GM18909 (cell line): ENCODE results near the gene ANKRD17.
"Not testable (repeated sequence)": the region's sequence is repeated elsewhere in the genome, so short reads cannot be mapped to it uniquely, and the experiment has no call there.

Source experiments
- ATAC-seq: cut with Tn5 transposase; IDR thresholded peaks from one replicate; pipeline ENCODE4 v1.9.1; 2021; ENCODE audit warnings: mild to moderate bottlenecking; ENCODE audit not compliant: unreplicated experiment, poor library complexity

Gene ANKRD17, protein sequence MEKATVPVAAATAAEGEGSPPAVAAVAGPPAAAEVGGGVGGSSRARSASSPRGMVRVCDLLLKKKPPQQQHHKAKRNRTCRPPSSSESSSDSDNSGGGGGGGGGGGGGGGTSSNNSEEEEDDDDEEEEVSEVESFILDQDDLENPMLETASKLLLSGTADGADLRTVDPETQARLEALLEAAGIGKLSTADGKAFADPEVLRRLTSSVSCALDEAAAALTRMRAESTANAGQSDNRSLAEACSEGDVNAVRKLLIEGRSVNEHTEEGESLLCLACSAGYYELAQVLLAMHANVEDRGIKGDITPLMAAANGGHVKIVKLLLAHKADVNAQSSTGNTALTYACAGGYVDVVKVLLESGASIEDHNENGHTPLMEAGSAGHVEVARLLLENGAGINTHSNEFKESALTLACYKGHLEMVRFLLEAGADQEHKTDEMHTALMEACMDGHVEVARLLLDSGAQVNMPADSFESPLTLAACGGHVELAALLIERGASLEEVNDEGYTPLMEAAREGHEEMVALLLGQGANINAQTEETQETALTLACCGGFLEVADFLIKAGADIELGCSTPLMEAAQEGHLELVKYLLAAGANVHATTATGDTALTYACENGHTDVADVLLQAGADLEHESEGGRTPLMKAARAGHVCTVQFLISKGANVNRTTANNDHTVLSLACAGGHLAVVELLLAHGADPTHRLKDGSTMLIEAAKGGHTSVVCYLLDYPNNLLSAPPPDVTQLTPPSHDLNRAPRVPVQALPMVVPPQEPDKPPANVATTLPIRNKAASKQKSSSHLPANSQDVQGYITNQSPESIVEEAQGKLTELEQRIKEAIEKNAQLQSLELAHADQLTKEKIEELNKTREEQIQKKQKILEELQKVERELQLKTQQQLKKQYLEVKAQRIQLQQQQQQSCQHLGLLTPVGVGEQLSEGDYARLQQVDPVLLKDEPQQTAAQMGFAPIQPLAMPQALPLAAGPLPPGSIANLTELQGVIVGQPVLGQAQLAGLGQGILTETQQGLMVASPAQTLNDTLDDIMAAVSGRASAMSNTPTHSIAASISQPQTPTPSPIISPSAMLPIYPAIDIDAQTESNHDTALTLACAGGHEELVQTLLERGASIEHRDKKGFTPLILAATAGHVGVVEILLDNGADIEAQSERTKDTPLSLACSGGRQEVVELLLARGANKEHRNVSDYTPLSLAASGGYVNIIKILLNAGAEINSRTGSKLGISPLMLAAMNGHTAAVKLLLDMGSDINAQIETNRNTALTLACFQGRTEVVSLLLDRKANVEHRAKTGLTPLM (N-terminal part only)

DNA sequence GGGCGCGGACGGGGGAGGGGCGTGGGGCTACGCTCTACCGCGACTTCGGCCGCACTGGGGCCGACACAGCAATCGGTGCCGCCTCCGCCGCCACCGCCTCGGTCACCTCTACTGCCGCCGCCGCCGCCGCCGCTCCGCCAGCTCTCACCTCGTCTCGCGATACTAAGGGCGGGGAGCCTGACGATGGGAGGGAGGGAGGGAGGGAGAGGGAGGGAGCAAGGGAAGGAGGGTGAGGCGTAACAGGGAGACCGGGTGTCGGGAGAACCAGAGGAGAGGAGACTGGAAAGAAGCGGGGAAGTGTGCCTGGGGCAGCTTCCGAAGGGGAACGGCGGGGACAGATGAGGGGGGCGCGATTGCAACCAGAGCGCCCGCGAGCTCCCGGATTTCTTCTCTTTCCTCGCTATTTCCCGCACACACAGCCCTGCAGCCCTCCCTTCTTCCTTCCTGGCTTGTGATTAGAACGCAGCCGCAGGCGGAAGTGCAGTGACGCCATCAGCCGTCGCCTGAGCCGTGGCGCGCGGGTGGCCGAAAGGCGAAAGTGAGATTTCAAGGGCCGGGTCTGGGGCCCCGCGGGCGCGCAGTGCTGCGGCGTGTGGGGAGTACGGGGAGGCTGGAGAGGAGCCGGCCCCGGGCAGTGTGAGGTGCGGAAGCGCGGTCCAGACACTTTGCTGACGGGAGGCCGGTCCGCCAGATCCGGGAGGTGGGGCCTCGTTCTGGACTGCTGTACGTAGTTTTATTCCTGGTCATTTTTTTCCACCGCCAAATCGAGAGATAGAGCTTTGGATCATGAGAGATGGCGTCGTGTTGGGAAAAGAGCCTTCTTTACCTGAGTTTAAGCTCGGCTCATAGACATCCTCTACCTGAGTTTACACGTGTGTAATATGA, at the start of gene ANKRD17:
TSS of gene ANKRD17 (minus strand) at position 113 of the 885 bp plus-strand sequence. CDS start 130 bp downstream, outside the sequence.
- ATAC-seq = peak; percentile 81

DNA sequence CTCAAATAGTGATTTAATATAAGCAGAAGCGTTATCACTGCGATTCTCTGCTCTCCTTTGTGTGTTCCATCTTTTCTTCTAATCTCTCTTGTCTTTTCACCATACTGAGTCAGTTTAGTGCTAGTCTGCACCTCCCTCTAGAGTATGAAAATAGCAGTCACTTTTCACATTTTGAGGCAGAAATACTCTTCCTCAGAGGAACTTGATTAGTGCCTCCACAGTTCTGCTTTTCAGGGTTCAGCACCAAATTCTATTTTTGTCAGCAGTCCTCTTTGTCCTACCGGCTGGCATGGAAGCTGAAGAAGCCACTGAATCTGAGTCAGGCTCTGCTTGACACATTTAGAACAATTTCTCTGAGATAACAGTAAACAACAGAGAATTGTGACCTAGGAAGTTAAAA, 49.7 kb upstream of the ANKRD17 start:
- no peak for ATAC-seq

DNA sequence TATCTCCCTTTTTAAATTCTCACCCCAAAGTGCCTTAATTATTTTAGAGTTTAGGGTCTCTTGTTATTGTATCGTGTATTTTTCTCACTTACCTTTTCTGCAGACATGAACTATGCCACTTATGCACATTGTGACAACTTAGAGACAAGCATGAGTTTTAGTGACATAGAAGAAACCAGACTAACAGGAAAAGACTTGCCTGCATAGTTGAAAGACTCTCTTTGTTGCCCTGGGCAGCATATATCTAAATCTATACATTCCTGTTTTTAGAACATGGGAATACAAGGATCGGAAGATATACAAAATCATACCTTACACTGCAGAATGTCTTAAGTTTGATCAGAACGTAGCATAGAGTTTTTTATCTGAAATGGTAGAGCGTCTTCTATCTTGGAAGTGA, 45.1 kb upstream of the ANKRD17 start:
- ATAC-seq = no peak

GRCh38 chr4:73299548-73300280, 41.1 kb upstream of the ANKRD17 start:
- ATAC-seq = no peak

DNA sequence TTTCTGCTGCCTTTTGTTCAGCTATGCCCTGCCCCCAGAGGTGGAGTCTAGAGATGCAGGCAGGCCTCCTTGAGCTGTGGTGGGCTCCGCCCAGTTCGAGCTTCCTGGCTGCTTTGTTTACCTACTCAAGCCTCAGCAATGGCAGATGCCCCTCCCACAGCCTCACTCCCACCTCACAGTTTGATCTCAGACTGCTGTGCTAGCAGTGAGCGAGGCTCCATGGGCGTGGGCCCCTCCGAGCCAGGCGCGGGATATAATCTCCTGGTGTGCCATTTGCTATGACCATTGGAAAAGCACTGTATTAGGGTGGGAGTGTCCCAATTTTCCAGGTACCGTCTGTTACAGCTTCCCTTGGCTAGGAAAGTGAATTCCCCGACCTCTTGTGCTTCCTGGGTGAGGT, 34.1 kb upstream of the ANKRD17 start:
- ATAC-seq = not testable (repeated sequence)

GRCh38 chr4:73281982-73282381, 23.4 kb upstream of the ANKRD17 start:
- ATAC-seq = no peak

DNA sequence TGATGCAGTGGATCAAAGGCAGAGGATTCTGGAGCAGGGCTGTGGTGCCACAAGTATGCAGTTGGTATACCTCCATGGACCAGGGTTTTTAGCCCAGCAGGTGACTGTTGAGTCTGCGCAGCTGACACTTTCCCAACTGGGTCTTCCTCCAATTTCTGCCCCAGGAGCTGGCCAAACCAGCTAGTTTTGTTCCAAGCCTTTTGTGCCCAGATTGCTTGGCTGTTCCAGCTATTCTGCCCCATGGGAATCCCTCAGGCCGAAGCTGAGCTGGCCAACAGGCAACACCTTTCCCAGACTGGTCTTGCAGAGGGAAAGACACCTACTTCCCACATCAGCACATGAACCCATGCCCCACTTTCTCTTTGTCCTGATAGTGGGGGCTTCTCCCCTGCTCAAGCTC, 22.8 kb upstream of the ANKRD17 start:
- ATAC-seq = no peak

DNA sequence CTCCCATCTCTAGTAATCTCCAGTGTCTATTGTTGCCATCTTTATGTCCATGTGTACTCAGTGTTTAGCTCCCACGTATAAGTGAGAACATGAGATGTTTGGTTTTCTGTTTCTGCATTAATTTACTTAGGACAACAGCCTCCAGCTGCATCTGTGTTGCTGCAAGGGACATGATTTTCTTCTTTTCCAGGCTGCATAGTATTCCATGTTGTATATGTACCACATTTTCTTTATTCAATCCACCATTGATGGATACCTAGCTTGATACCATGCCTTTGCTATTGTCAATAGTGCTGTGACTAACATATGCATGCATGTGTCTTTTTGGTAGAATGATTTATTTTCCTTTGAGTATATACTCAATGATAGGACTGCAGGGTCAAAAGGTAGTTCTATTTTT, 18.6 kb upstream of the ANKRD17 start:
- no peak for ATAC-seq

DNA sequence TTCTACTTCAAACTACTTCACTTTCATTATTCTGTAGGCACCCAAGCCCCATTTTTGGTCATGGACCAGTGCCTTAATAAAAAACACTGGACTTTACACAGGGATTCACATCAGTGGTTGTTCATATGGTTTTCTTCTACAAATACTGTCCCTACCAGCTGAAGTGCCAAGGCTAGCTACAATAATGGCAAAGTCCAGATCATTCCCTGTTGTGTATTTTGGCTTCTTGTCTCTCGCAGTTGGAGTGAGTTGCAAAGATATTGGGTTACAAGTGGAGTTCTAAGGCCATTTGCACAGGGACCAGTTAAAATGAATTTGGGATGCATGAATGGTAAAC, 16.7 kb upstream of the ANKRD17 start:
- no peak for ATAC-seq

- ATAC-seq = no peak
Observed at GRCh38 chr4:73272816-73273215, 14.2 kb upstream of the ANKRD17 start.

- ATAC-seq = no peak
Observed at GRCh38 chr4:73267050-73267449, 8.5 kb upstream of the ANKRD17 start.

- peak; percentile 8 for ATAC-seq
Observed at GRCh38 chr4:73259571-73260090, 1.0 kb upstream of the ANKRD17 start.

DNA sequence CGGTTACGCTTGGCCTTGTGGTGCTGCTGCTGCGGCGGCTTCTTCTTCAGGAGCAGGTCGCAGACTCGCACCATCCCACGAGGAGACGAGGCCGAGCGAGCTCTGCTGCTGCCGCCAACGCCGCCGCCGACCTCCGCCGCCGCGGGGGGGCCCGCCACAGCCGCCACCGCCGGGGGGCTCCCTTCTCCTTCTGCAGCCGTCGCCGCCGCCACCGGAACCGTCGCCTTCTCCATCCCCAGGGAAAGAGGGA, 237 bp downstream of the ANKRD17 start:
- ATAC-seq = peak; percentile 36

- ATAC-seq = no peak
Observed at GRCh38 chr4:73257651-73258435, 755 bp downstream of the ANKRD17 start.

- peak; percentile 28 for ATAC-seq
Observed at GRCh38 chr4:73257234-73257633, 1.4 kb downstream of the ANKRD17 start.

DNA sequence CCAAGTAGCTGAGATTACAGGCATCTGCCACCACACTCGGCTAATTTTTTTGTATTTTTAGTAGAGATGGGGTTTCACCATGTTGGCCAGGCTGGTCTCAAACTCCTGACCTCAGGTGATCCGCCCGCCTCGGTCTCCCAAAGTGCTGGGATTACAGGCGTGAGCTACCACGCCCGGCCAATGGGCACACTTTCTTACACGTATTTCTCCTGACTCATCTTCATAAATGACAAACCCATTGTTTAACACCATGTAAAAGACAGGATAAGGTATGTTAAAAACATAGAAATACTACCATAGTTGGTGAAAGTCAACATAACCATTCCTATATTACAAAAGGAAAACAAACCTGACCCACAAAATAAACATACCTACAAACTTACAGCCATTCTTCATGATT, 2.8 kb downstream of the ANKRD17 start:
- ATAC-seq = not testable (repeated sequence)

GRCh38 chr4:73252001-73252400, 6.6 kb downstream of the ANKRD17 start:
- ATAC-seq = no peak

DNA sequence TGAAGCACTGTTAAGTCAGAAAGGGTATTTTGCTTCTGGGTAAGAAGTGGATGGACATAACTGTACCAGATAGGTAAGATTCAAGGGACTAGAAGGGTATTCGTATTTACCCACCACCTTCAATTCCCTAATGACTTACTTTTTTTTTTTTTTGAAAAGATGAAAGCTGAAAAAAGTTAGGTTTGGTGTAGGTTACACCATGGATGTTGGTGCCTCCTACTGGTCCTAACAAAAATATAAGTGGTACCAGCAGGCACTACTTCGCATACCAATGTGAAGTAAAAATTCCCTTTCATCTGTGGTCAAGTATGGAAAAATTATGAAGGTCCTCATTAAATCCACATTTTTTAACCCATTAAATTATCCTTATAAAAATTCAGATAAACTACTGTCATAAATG, 7.2 kb downstream of the ANKRD17 start:
- ATAC-seq = no peak
